ENCODE data around the gene MDM2. TPM values are rescaled to one million over a fixed set of nuclear protein-coding genes. Genes with fewer than 3 reads are reported as not detected.

The MDM2 gene
- polyA plus RNA-seq, 3 donors: 16.2 to 39.9 (median 27.6) TPM

DNA sequence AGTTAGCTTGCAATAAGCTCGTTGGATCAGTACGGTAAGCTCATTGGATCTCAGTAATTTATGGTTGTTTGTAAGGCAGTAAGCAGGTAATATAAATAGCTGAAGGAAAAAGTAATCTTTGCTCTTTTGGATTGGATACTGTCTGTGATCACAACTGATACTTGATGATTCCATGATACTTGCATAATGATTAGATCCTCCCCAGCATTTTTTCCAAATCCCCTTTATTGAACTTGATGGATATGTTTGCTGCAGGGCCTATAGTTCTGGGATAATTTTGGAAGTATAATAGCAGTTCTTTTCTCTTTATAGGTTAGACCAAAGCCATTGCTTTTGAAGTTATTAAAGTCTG, 5.2 kb downstream of the MDM2 start:
- TF ChIP-seq, protein P1, sequence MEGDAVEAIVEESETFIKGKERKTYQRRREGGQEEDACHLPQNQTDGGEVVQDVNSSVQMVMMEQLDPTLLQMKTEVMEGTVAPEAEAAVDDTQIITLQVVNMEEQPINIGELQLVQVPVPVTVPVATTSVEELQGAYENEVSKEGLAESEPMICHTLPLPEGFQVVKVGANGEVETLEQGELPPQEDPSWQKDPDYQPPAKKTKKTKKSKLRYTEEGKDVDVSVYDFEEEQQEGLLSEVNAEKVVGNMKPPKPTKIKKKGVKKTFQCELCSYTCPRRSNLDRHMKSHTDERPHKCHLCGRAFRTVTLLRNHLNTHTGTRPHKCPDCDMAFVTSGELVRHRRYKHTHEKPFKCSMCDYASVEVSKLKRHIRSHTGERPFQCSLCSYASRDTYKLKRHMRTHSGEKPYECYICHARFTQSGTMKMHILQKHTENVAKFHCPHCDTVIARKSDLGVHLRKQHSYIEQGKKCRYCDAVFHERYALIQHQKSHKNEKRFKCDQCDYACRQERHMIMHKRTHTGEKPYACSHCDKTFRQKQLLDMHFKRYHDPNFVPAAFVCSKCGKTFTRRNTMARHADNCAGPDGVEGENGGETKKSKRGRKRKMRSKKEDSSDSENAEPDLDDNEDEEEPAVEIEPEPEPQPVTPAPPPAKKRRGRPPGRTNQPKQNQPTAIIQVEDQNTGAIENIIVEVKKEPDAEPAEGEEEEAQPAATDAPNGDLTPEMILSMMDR (IDR thresholded peaks at IDR 0.05): no peak
- Histone ChIP-seq H2AFZ (ENCODE audit: insufficient read depth, low read depth, low read length, poor library complexity, severe bottlenecking) (no peak overlapping the region), H3K9ac (ENCODE audit: insufficient read depth, low read length, poor library complexity, severe bottlenecking) (no peak overlapping the region), H4K20me1 (ENCODE audit: insufficient read depth, low read length) (peaks cover 83% of the 10 kb centered on the region), H3K27ac (ENCODE audit: low read depth in 1 of 2, low read length in 2 of 2) (peak overlapping the region in 1 of 2 donors; percentile 45), H3K9me3 (replicated peaks in 1 of 2; ENCODE audit: control insufficient read depth in 1 of 2, insufficient read depth in 1 of 2, low read length in 2 of 2) (no peaks in the 10 kb centered on the region), H3K4me1 (ENCODE audit: control insufficient read depth in 1 of 2, insufficient read depth in 2 of 2, low read length in 2 of 2) (peaks cover 6 to 14% of the 10 kb centered on the region in 2 donors), H3K27me3 (ENCODE audit: control insufficient read depth in 2 of 2, insufficient read depth in 2 of 2, low read length in 2 of 2) (no peaks in the 10 kb centered on the region), H3K4me2 (replicated peaks; ENCODE audit: extremely low read depth, low read length, poor library complexity, severe bottlenecking) (no peak overlapping the region), H3K79me2 (ENCODE audit: insufficient read depth, low read length) (peaks cover 98% of the 10 kb centered on the region), H3K36me3 (replicated peaks in 1 of 2; ENCODE audit: control insufficient read depth in 1 of 2, insufficient read depth in 2 of 2, low read length in 2 of 2) (peaks cover 72 to 75% of the 10 kb centered on the region in 2 donors), H3K4me3 (replicated peaks in 1 of 3; ENCODE audit: low read depth in 2 of 3, low read length in 3 of 3) (no peak overlapping the region)
- Mint-ChIP-seq H3K36me3 (peaks cover 47 to 75% of the 10 kb centered on the region in 2 donors), H3K27ac (peak overlapping the region in 1 of 7 donors; percentile 1), H3K4me1 (peaks cover 27% of the 10 kb centered on the region), H3K4me3 (no peak overlapping the region), H3K9me3 (peaks cover 0 to 3% (median 0%) of the 10 kb centered on the region in 7 donors), H3K27me3 (ENCODE audit: low read depth in 3 of 3) (no peaks in the 10 kb centered on the region)
- WGBS (ENCODE audit: insufficient coverage): no CpG with 5 or more reads among the region's 2 CpGs
- intact Hi-C loops (cut with micrococcal nuclease): no loop called here
- no peak for DNase-seq

DNA sequence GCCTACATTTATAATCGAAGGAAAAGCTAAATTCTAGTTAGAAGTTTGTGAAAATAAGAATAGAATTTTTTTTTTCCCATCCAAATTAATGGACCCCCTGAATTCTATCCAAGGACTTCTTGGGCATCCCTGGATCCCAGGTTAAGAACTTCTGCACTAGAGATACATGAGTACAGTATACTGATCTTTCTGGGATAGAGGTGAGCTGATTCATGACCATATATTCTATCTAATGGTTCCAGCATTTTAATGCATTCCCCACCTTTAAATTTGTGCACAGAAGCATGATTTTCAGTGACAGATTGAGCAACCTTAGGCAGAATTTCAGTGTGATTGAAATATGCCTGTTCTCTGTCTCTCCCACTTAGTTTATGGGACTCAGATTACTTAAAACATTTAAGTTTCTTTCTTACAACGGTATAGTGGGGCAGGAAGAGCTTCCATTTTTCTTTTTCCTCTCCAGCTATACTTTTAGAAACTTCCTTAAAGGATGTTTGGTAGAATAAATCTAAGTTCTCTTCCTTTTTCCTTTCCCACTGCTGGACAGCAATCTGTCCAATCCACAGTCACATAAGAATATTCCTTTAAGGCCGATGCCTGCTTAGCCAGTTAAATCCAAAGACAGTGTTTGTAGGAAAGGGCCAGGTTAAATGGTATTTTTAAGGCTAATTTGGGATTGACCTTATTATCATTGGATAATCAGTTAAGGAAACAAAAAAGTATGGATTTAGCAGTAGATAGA, 6.7 kb downstream of the MDM2 start:
- Histone ChIP-seq H2AFZ (ENCODE audit: insufficient read depth, low read depth, low read length, poor library complexity, severe bottlenecking) (no peak overlapping the region), H3K9ac (ENCODE audit: insufficient read depth, low read length, poor library complexity, severe bottlenecking) (no peak overlapping the region), H3K27ac (ENCODE audit: low read depth in 1 of 2, low read length in 2 of 2) (peak overlapping the region in 1 of 2 donors; percentile 34), H3K27me3 (ENCODE audit: control insufficient read depth in 2 of 2, insufficient read depth in 2 of 2, low read length in 2 of 2) (no peaks in the 10 kb centered on the region), H3K9me3 (replicated peaks in 1 of 2; ENCODE audit: control insufficient read depth in 1 of 2, insufficient read depth in 1 of 2, low read length in 2 of 2) (no peaks in the 10 kb centered on the region), H3K36me3 (replicated peaks in 1 of 2; ENCODE audit: control insufficient read depth in 1 of 2, insufficient read depth in 2 of 2, low read length in 2 of 2) (peaks cover 78 to 84% of the 10 kb centered on the region in 2 donors), H3K4me3 (replicated peaks in 1 of 3; ENCODE audit: low read depth in 2 of 3, low read length in 3 of 3) (no peak overlapping the region), H3K4me2 (replicated peaks; ENCODE audit: extremely low read depth, low read length, poor library complexity, severe bottlenecking) (no peak overlapping the region), H3K79me2 (ENCODE audit: insufficient read depth, low read length) (peaks cover 95% of the 10 kb centered on the region), H3K4me1 (ENCODE audit: control insufficient read depth in 1 of 2, insufficient read depth in 2 of 2, low read length in 2 of 2) (peaks cover 0 to 4% of the 10 kb centered on the region in 2 donors), H4K20me1 (ENCODE audit: insufficient read depth, low read length) (peaks cover 92% of the 10 kb centered on the region)
- Mint-ChIP-seq H3K9me3 (peaks cover 0 to 2% (median 0%) of the 10 kb centered on the region in 7 donors), H3K4me1 (peaks cover 20% of the 10 kb centered on the region), H3K27me3 (ENCODE audit: low read depth in 3 of 3) (no peaks in the 10 kb centered on the region), H3K36me3 (peaks cover 53 to 82% of the 10 kb centered on the region in 2 donors), H3K27ac (peak overlapping the region in 2 of 7 donors; percentile 7 to 40), H3K4me3 (no peak overlapping the region)
- TF ChIP-seq, protein P1 (IDR thresholded peaks at IDR 0.05): no peak
- DNase-seq: no peak
- intact Hi-C loops (cut with micrococcal nuclease): no loop called here
- WGBS (ENCODE audit: insufficient coverage): 100% methylated on average over 1 of the region's 3 CpGs
